Measurements from ENCODE around the gene EOMES. TPM values are rescaled to one million over a fixed set of nuclear protein-coding genes. Genes with fewer than 3 reads are reported as not detected.

The EOMES gene
- total and polyA plus RNA-seq, 2 donors (not counting 3 experiments of a cell fraction or from before 2014, with no cell fraction given): not detected

DNA sequence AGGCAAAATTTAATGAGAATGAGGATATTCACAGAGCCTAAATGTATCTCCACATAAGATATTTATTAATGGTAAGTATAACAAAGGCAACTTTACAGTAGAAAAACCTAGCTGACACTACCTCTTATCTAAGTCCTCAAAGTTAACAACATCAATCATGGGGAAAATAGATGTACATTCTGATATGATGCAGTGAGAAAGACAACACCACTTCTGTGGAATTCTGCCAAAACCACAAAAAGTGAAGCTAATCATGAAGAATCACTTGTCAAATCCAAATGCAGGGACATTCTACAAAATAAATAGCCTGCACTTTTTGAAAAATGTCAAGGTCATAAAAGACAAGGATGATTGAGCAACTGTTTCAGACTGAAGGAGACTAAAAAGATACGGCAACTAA lies 27.5 kb upstream of the EOMES start:
- intact Hi-C loops (cut with micrococcal nuclease): no loop called here

DNA sequence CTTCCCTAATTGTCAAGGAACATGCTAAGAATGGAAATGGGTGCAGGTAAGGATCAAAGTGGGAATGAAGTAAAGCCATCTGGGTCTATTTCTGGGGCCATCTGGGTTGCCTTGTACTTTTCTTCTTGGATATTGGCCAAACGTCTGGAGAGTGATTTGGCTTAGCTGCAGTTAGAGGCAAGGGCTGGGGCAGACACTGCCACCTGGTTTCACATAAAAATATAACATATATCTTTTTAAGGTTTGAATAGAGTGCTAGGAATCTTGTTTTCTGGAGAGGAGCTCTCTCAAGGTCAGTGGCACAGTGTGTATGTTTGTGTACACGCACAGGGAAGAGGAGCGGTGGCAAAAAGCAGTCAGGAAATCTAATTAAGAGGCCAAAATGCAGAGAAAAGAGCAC lies 24.7 kb upstream of the EOMES start:
- H3K9me3 ChIP-seq (replicated peaks; ENCODE audit: control insufficient read depth, insufficient read depth, low read length): no peaks in the 10 kb centered on the region
- no peak overlapping the region for H3K27ac ChIP-seq (ENCODE audit: insufficient read depth, low read depth, low read length)
- no peaks in the 10 kb centered on the region for H3K4me1 ChIP-seq (ENCODE audit: control insufficient read depth, extremely low read depth, insufficient read depth, low read length)
- no peak overlapping the region for H3K4me2 ChIP-seq (ENCODE audit: insufficient read depth, low read length)
- intact Hi-C loops (cut with micrococcal nuclease) (no loop called here), dilution Hi-C loops (cut with MboI; ENCODE audit: extremely low pct_ligation_motif_present, low sequenced_read_pairs) (no loop called here)
- H3K36me3 ChIP-seq (ENCODE audit: control insufficient read depth in 2 of 2, extremely low read depth in 1 of 2, insufficient read depth in 2 of 2, low read length in 2 of 2): no peaks in the 10 kb centered on the region
- DNase-seq (ENCODE audit: low read depth, low spot score) (no peak), FAIRE-seq (no peak)
- no peak overlapping the region for H2AFZ ChIP-seq (ENCODE audit: low read depth, low read length)
- no peaks in the 10 kb centered on the region for H3K9me1 ChIP-seq (replicated peaks; ENCODE audit: control insufficient read depth, extremely low read depth, insufficient read depth, low read length)
- H3K79me2 ChIP-seq (ENCODE audit: control insufficient read depth, insufficient read depth, low read length): no peaks in the 10 kb centered on the region
- no TSS peak for BruUV-seq (replicated peaks)
- TF ChIP-seq GATA2 (IDR thresholded peaks at IDR 0.05; ENCODE audit: insufficient read depth, insufficient read length, low read depth, low read length) (no peak), FOS (IDR thresholded peaks at IDR 0.05; ENCODE audit: borderline replicate concordance, insufficient read depth, low read length) (no peak), JUN (IDR thresholded peaks at IDR 0.05; ENCODE audit: borderline replicate concordance, insufficient read depth, insufficient read length, low read depth) (no peak), POLR2A (IDR thresholded peaks at IDR 0.05; ENCODE audit: low read depth, low read length) (no peak), MYC (IDR thresholded peaks at IDR 0.05; ENCODE audit: low read depth, low read length) (no peak), POLR2AphosphoS5 (IDR thresholded peaks at IDR 0.05; ENCODE audit: insufficient read depth, low read depth, low read length) (no peak), EZH2 (IDR thresholded peaks at IDR 0.05; ENCODE audit: borderline replicate concordance, low read depth, low read length, severe bottlenecking) (no peak)
- TF ChIP-seq, protein P1, sequence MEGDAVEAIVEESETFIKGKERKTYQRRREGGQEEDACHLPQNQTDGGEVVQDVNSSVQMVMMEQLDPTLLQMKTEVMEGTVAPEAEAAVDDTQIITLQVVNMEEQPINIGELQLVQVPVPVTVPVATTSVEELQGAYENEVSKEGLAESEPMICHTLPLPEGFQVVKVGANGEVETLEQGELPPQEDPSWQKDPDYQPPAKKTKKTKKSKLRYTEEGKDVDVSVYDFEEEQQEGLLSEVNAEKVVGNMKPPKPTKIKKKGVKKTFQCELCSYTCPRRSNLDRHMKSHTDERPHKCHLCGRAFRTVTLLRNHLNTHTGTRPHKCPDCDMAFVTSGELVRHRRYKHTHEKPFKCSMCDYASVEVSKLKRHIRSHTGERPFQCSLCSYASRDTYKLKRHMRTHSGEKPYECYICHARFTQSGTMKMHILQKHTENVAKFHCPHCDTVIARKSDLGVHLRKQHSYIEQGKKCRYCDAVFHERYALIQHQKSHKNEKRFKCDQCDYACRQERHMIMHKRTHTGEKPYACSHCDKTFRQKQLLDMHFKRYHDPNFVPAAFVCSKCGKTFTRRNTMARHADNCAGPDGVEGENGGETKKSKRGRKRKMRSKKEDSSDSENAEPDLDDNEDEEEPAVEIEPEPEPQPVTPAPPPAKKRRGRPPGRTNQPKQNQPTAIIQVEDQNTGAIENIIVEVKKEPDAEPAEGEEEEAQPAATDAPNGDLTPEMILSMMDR (IDR thresholded peaks at IDR 0.05; ENCODE audit: extremely low read depth in 1 of 2, insufficient read depth in 1 of 2, low read depth in 1 of 2, low read length in 2 of 2): no peak
- TF ChIP-seq, protein P2, sequence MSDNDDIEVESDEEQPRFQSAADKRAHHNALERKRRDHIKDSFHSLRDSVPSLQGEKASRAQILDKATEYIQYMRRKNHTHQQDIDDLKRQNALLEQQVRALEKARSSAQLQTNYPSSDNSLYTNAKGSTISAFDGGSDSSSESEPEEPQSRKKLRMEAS (IDR thresholded peaks at IDR 0.05; ENCODE audit: insufficient read depth, insufficient read length): no peak
- H4K20me1 ChIP-seq (replicated peaks; ENCODE audit: control insufficient read depth, extremely low read depth, insufficient read depth, low read length): no peaks in the 10 kb centered on the region
- no peak overlapping the region for H3K4me3 ChIP-seq (replicated peaks in 1 of 3; ENCODE audit: insufficient read depth in 1 of 3, low read depth in 1 of 3, low read length in 3 of 3)
- CTCF ChIA-PET: interaction anchor here (0.6 to 1.4 kb wide), 3 partner anchors 11 to 198 kb away, joined by 3 to 5 read pairs (median 3); no protein-coding TSS in a partner anchor
- H3K9ac ChIP-seq (replicated peaks; ENCODE audit: extremely low read depth, insufficient read depth, low read length): no peak overlapping the region
- POLR2A ChIA-PET: no interaction called here
- peaks cover 0 to 8% of the 10 kb centered on the region in 2 experiments for H3K27me3 ChIP-seq (ENCODE audit: control insufficient read depth in 2 of 2, insufficient read depth in 2 of 2, low read length in 2 of 2)

More for the DNA sequence above, 27.5 kb upstream of the EOMES start:
- H3K79me2 ChIP-seq (ENCODE audit: control insufficient read depth, insufficient read depth, low read length): no peaks in the 10 kb centered on the region
- no peak overlapping the region for H3K4me3 ChIP-seq (replicated peaks in 1 of 3; ENCODE audit: insufficient read depth in 1 of 3, low read depth in 1 of 3, low read length in 3 of 3)
- FAIRE-seq (no peak), DNase-seq (ENCODE audit: low read depth, low spot score) (no peak)
- TF ChIP-seq POLR2AphosphoS5 (IDR thresholded peaks at IDR 0.05; ENCODE audit: insufficient read depth, low read depth, low read length): no peak
- POLR2A ChIA-PET: no interaction called here
- H3K27ac ChIP-seq (ENCODE audit: insufficient read depth, low read depth, low read length): no peak overlapping the region
- dilution Hi-C loops (cut with MboI; ENCODE audit: extremely low pct_ligation_motif_present, low sequenced_read_pairs): no loop called here
- BruUV-seq (replicated peaks): no TSS peak
- H3K9ac ChIP-seq (replicated peaks; ENCODE audit: extremely low read depth, insufficient read depth, low read length): no peak overlapping the region
- peaks cover 0 to 8% of the 10 kb centered on the region in 2 experiments for H3K27me3 ChIP-seq (ENCODE audit: control insufficient read depth in 2 of 2, insufficient read depth in 2 of 2, low read length in 2 of 2)
- H4K20me1 ChIP-seq (replicated peaks; ENCODE audit: control insufficient read depth, extremely low read depth, insufficient read depth, low read length): no peaks in the 10 kb centered on the region
- CTCF ChIA-PET: interaction anchor here (1.1 to 1.2 kb wide), 2 partner anchors 8 to 38 kb away, joined by 3 read pairs; no protein-coding TSS in a partner anchor
- no peaks in the 10 kb centered on the region for H3K9me1 ChIP-seq (replicated peaks; ENCODE audit: control insufficient read depth, extremely low read depth, insufficient read depth, low read length)
- no peak overlapping the region for H2AFZ ChIP-seq (ENCODE audit: low read depth, low read length)
- no peaks in the 10 kb centered on the region for H3K36me3 ChIP-seq (ENCODE audit: control insufficient read depth in 2 of 2, extremely low read depth in 1 of 2, insufficient read depth in 2 of 2, low read length in 2 of 2)
- H3K4me1 ChIP-seq (ENCODE audit: control insufficient read depth, extremely low read depth, insufficient read depth, low read length): no peaks in the 10 kb centered on the region
- H3K9me3 ChIP-seq (replicated peaks; ENCODE audit: control insufficient read depth, insufficient read depth, low read length): no peaks in the 10 kb centered on the region
- no peak overlapping the region for H3K4me2 ChIP-seq (ENCODE audit: insufficient read depth, low read length)

All from endothelial cell of umbilical vein (primary cell).